Liver (tissue), 3 donors: ENCODE data around the gene CAPRIN1.

ENCODE experiments used
- ATF3 ChIP-seq: IDR thresholded peaks from 2 replicates; pipeline ENCODE4 v1.6.1; 2016; ENCODE audit warnings: antibody characterized with exemption
- CTCF ChIP-seq: fragments of 150-350 bp; IDR thresholded peaks from 2 replicates; pipeline ENCODE4 v1.5.1; 2017; ENCODE audit warnings: improper control_type of control experiment, low read depth, low read length; ENCODE audit not compliant: missing input control
- EGR1 ChIP-seq, 2 donors: IDR thresholded peaks; 2 replicates each; pipeline ENCODE4 v1.6.1; 2016 to 2018; ENCODE audit warnings: antibody characterized with exemption in 2 of 2, low read depth in 2 of 2
- GABPA ChIP-seq, 2 donors: IDR thresholded peaks in 1 of 2; conservative IDR thresholded peaks in 1 of 2; 2 replicates each; pipeline ENCODE4 v1.6.1; 2016; ENCODE audit warnings: antibody characterized with exemption in 2 of 2, mild to moderate bottlenecking in 1 of 2, moderate library complexity in 1 of 2
- HNF4A ChIP-seq, 2 donors: conservative IDR thresholded peaks; 2 replicates each; pipeline ENCODE4 v1.6.1; 2016; ENCODE audit warnings: antibody characterized with exemption in 2 of 2, mild to moderate bottlenecking in 2 of 2
- NR2F2 ChIP-seq: IDR thresholded peaks from 2 replicates; pipeline ENCODE4 v1.6.1; 2016; ENCODE audit warnings: antibody characterized with exemption
- REST ChIP-seq: IDR thresholded peaks from 2 replicates; pipeline ENCODE4 v1.6.1; 2016; ENCODE audit warnings: antibody characterized with exemption, mild to moderate bottlenecking
- RXRA ChIP-seq, 2 donors: IDR thresholded peaks; 2 replicates each; pipeline ENCODE4 v1.6.1; 2017 to 2018; ENCODE audit warnings: antibody characterized with exemption in 2 of 2, mild to moderate bottlenecking in 1 of 2
- TAF1 ChIP-seq: conservative IDR thresholded peaks from 2 replicates; pipeline ENCODE4 v1.6.1; 2016; ENCODE audit warnings: antibody characterized with exemption, mild to moderate bottlenecking
- donor health status: healthy.
- donor health status: healthy.

GRCh38 chr11:34072041-34072440, 20.5 kb downstream of the CAPRIN1 start:
- no peak for TF ChIP-seq CTCF
- TF ChIP-seq TAF1: no peak
- TF ChIP-seq REST: no peak
- no peak for TF ChIP-seq NR2F2
- no peak for TF ChIP-seq ATF3
- no peak for TF ChIP-seq RXRA (IDR thresholded peaks at IDR 0.05)
- no peak for TF ChIP-seq HNF4A (conservative IDR thresholded peaks at IDR 0.05)
- no peak for TF ChIP-seq EGR1 (IDR thresholded peaks at IDR 0.05; ENCODE audit: low read depth in 2 of 2)
- TF ChIP-seq GABPA (IDR thresholded peaks at IDR 0.05 in 1 of 2, conservative IDR thresholded peaks at IDR 0.05 in 1 of 2): no peak
